Ramos (cell line): ENCODE measurements around the gene CEP41.
"Not testable (repeated sequence)": the region's sequence is repeated elsewhere in the genome, so short reads cannot be mapped to it uniquely, and the experiment has no call there.

Experiments used
- in situ Hi-C: fragments of 300-500 bp; cut with MboI; formaldehyde crosslinking; loops from one replicate; pipeline ENCODE4 v1.14.3; 2022; ENCODE audit warnings: low sequenced_read_pairs; ENCODE audit not compliant: unreplicated experiment

Gene CEP41

DNA sequence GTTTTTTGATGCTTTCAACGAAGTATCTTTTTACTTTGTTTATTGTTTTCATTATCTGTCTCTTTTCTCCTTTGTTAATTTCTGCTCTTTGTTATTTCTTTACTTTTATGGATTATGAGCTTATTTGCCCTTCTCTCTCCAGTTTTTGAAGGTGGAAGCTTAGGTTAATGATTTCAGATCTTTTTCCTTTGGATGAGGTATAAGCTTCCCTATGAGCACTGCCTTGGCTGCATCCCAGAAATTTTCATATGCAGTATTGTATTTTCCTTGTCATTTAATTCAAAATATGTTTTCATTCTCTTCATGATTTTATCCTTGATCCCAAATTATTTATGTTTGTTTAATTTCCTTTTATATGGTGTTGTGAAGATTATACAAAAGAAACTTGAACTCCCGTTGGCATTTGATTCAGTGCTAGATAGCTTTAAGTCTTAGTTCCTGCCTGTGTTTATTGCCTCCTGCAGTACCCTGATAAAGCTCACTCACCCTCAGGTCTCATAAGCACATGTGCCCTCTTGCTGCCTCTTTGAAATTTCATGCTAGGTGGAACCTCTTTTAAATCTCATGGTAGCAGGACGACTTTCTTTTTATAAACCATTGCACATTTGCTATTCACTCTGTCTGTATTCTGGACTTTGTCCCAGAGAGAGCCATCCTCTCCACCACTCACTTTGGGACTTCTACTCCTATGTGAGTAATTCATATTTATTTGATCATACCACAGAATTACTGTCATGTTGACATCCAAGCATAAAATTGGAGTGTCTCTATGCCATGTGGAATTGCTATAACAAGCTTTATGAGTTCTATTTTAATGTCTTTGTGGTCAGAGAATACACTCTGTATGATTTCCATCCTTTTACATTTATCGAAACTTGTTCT, 23.0 kb upstream of the CEP41 start:
- in situ Hi-C loops: no loop called here

DNA sequence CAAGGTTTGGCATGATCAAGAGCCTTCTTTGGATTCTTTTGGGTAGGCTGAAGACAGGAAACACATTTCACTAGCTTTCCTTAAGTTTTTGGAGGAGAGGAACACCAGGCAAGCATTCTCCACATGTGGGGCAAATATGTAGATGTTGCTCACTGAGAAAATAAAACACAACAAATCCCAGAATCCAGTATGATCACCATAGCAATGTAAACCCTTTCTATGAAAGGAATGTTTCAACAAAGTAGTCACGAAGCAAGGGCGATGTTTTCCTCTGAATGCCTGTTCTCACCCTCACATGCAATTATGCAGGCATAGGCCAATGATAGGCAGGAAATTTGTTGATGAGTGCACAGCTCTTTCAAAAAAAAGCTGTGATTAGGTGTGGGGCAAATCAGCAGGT, 20.5 kb upstream of the CEP41 start:
- in situ Hi-C loops: no loop called here

- in situ Hi-C loops: no loop called here
Observed at GRCh38 chr7:130458257-130458656, 17.4 kb upstream of the CEP41 start.

DNA sequence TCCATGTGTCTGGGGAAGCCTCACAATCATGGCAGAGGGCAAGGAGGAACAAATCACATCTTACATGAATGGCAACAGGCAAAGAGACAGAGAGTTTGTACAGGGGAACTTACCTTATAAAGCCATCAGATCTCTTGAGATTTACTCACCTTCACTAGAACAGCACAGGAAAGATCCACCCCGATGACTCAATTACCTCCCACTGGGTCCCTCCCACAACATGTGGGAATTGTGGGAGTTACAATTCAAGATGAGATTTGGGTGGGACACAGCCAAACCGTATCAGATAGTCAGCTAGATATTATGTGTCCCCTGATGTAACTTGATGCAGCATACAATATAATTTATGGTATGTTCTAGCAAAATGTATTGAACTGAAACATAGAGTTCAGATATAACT, 14.1 kb upstream of the CEP41 start:
- in situ Hi-C loops: no loop called here

GRCh38 chr7:130452951-130453350, 12.1 kb upstream of the CEP41 start:
- in situ Hi-C loops: no loop called here

DNA sequence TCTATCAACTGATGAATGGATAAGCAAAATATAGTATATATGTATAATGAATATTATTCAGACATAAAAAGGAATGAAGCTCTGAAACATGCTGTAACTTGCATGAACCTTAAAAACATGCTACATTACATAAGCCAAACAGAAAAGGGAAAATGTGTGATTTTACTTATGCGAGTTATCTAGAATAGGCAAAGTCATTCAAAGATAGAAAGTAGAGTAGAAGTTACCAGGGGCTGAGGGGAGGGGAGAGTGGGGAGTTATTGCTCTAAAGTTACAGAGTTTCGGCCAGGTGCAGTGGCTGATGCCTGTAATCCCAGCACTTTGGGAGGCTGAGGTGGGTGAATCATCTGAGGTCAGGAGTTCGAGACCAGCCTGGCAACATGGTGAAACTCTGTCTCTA, 10.5 kb upstream of the CEP41 start:
- in situ Hi-C loops: not testable (repeated sequence)

DNA sequence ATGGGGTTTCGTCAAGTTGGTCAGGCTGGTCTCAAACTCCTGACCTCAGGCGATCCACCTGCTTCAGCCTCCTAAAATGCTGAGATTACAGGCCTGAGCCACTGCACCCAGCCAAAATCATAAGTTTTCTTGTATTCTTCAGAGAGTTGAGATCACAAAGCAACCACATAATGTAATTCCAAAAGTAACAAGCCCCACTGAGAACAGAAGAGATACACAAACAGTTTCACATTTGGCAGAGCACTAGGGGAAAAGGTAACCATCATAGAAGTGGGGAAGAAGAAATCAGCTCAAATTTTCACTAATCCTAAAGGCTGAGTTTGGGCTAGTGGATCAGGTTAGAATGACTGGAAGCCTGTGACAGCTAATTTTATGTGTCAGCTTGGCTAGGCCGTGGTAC, 5.4 kb upstream of the CEP41 start:
- in situ Hi-C loops: no loop called here

GRCh38 chr7:130444751-130445407, 4.1 kb upstream of the CEP41 start:
- in situ Hi-C loops: no loop called here

- in situ Hi-C loops: no loop called here
Observed at GRCh38 chr7:130444234-130444633, 3.4 kb upstream of the CEP41 start.

GRCh38 chr7:130442601-130443000, 1.8 kb upstream of the CEP41 start:
- in situ Hi-C loops: no loop called here

- in situ Hi-C loops: no loop called here
Observed at GRCh38 chr7:130441408-130441869, 623 bp upstream of the CEP41 start.

DNA sequence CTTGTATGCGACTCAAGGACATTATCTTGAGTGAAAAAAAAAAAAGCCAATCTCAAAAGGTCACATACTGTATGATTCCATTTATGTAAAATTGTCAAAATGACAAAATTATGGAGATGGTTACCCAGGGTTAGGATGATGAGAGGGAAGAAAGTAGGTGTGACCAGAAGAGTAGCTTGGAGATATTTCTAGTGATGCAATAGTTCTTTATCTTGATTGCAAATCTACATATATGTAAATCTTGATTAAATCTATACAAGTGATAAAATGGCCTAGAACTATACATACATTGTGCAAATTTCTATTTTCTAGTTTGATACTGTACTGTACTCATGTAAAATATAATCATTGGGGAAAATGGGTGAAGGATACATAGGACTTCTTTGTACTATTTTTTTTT, 4.6 kb downstream of the CEP41 start:
- in situ Hi-C loops: no loop called here

DNA sequence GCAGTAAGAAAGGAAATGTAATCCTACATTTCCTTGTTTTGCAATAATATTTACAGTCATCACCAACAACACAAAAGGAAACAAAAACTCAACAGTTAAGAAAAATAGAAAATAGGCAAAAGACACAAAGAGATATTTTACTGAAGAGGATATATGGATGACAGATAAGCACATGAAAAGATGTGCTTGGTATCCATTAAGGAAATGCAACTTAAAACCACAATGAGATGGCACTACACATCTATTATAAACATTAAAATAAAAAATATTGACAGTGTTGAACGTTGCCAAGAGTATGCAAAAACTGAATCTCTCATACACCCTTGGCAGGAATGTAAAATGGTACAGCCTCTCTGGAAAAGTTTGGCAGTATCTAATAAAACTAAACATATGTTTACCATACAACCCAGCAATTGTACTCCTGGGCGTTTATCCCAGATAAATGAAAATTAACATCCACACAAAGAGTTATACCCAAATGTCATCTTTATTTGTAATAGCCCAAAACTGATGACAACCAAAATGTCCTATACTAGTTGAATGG, 5.4 kb downstream of the CEP41 start:
- in situ Hi-C loops: no loop called here

- in situ Hi-C loops: no loop called here
Observed at GRCh38 chr7:130433301-130433700, 7.5 kb downstream of the CEP41 start.

- in situ Hi-C loops: no loop called here
Observed at GRCh38 chr7:130432886-130433285, 7.9 kb downstream of the CEP41 start.

DNA sequence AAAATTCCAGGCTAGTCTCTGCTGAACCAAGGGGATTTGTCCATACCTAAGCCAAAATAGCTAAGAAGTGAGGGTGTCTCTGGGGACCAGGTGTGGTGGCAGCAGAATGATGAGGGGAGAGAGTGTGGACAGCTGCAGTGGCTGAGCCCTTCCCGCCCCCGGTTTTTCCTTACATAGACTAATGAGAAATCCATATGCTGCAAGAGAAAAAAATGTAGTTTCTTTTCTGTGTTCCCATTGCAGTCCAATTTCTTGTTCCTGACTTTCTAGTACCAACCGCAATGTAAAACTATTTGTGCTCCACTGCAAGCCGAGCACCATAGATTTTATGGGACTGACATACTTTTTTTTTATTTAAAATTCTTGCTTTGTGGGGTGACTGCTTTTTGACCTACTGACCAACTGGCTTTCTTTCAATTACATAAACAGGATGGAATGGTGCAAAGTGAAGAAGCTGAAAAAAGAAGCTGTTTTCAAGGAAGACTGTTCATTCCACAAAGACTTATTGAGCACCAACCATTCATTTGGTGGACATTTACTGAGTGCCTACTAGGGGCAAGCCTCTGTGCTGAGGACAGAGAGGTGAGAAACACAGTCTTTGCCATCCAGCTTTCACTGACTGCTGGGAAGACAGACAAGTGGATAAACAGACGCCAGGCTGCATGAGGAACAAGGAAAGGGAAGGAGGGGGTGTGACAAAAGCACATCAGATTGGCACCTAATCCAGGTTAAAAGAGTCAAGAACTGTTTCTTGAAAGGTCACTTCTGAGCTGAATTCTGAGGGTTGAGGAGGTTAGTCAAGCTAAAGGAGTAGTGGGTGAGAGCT, 9.8 kb downstream of the CEP41 start:
- in situ Hi-C loops: no loop called here

GRCh38 chr7:130430115-130430514, 10.7 kb downstream of the CEP41 start:
- in situ Hi-C loops: no loop called here

DNA sequence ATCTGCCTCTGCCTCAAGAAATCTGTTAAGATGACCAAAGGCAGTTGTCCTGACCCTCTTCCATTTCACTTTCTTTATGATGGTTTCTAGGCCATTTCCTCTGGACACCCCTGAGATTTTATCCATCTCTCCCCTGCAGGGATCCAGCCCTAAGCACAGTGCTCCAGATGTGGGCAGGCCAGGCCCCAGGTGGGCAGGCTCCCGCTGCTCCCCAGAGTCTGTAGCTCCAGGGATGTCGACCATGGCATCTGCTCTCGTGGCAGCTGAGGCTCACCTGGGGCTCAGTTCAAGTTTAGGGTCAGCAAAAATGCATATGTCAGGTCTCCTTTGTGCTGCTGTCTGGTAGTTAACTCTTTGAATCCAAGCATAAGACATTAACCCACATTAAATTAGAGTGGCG, 11.8 kb downstream of the CEP41 start:
- in situ Hi-C loops: no loop called here

GRCh38 chr7:130426564-130426963, 14.3 kb downstream of the CEP41 start:
- in situ Hi-C loops: no loop called here

- in situ Hi-C loops: no loop called here
Observed at GRCh38 chr7:130425796-130426195, 15.0 kb downstream of the CEP41 start.
